Immature natural killer cell (primary cell): ENCODE results near the gene ZCCHC14. TPM values are rescaled to one million over a fixed set of nuclear protein-coding genes. Genes with fewer than 3 reads are reported as not detected.

Experiments
- DNase-seq, 3 donors: peaks; one replicate each; pipeline ENCODE4 v3.0.0; 2022; ENCODE audit warnings: mixed read lengths in 1 of 3
- H3K27ac Mint-ChIP-seq, 6 donors: one replicate each; pipeline ENCODE4 v1.8.0; 2020; ENCODE audit warnings: mixed read lengths in 6 of 6, mild to moderate bottlenecking in 5 of 6, inconsistent platforms in 4 of 6, moderate library complexity in 3 of 6
- H3K27me3 Mint-ChIP-seq, 3 donors: one replicate each; pipeline ENCODE4 v1.8.0; 2020 to 2021; ENCODE audit warnings: low read depth in 3 of 3, mild to moderate bottlenecking in 3 of 3, mixed read lengths in 3 of 3, moderate library complexity in 3 of 3, inconsistent platforms in 1 of 3
- H3K36me3 Mint-ChIP-seq, 3 donors: one replicate each; pipeline ENCODE4 v1.8.0; 2020; ENCODE audit warnings: mixed read lengths in 3 of 3, inconsistent platforms in 2 of 3, mild to moderate bottlenecking in 2 of 3
- H3K4me1 Mint-ChIP-seq, 2 donors: one replicate each; pipeline ENCODE4 v1.8.0; 2020; ENCODE audit warnings: inconsistent platforms in 2 of 2, mild to moderate bottlenecking in 2 of 2, mixed read lengths in 2 of 2, moderate library complexity in 1 of 2
- H3K4me3 Mint-ChIP-seq, 5 donors: one replicate each; pipeline ENCODE4 v1.8.0; 2020; ENCODE audit warnings: mild to moderate bottlenecking in 5 of 5, mixed read lengths in 5 of 5, inconsistent platforms in 3 of 5, moderate library complexity in 3 of 5
- H3K9me3 Mint-ChIP-seq, 6 donors: one replicate each; pipeline ENCODE4 v1.8.0; 2020; ENCODE audit warnings: mild to moderate bottlenecking in 6 of 6, mixed read lengths in 6 of 6, inconsistent platforms in 4 of 6, moderate library complexity in 3 of 6
- polyA plus RNA-seq, 3 donors: library from polyadenylated mRNA; unstranded; fragments of 300-500 nt; fragmentation: Illumina TruSeq; gene quantifications; one replicate each; pipeline ENCODE4 v1.2.3, GENCODE V29; 2021

The ZCCHC14 gene
- polyA plus RNA-seq, 3 donors from 2014 or later = 0.17 to 0.48 TPM; not detected in 1

GRCh38 chr16:87414251-87414680 lies 78.6 kb downstream of the ZCCHC14 start:
- no peak for DNase-seq
- H3K36me3 Mint-ChIP-seq = peaks cover 9 to 35% (median 11%) of the 10 kb centered on the region in 3 donors
- no peak overlapping the region for H3K27ac Mint-ChIP-seq
- no peak overlapping the region for H3K4me3 Mint-ChIP-seq
- no peaks in the 10 kb centered on the region for H3K4me1 Mint-ChIP-seq
- peaks cover 0 to 3% (median 0%) of the 10 kb centered on the region in 3 donors for H3K27me3 Mint-ChIP-seq
- H3K9me3 Mint-ChIP-seq = peaks cover 0 to 1% (median 0%) of the 10 kb centered on the region in 6 donors

DNA sequence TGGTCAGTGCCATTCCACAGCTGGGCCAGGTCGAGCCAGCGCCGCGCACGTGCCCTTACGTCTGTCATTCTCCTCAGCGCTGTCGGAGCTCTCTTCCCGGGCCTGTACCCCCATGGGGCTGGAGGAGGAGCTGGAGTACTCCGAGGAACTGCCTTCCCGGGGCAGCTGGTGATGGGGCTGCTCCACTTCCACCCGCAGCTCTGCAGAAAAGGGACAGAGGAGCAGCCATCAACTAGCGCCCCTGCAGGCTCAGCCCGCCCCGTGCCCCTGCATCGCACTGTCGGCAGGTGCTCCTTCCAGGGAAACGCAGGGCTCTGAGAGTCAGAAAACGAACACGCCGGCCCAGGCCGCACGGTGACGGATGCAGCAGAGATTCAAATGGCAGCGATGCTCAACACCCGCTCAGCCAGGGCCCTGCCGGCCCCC lies 79.8 kb downstream of the ZCCHC14 start:
- DNase-seq = no peak
- no peak overlapping the region for H3K4me3 Mint-ChIP-seq
- peaks cover 7 to 40% (median 11%) of the 10 kb centered on the region in 3 donors for H3K36me3 Mint-ChIP-seq
- peaks cover 0 to 1% (median 0%) of the 10 kb centered on the region in 6 donors for H3K9me3 Mint-ChIP-seq
- peaks cover 0 to 6% of the 10 kb centered on the region in 2 donors for H3K4me1 Mint-ChIP-seq
- H3K27me3 Mint-ChIP-seq = peaks cover 0 to 3% (median 0%) of the 10 kb centered on the region in 3 donors
- H3K27ac Mint-ChIP-seq = no peak overlapping the region

GRCh38 chr16:87412371-87412995 lies 80.3 kb downstream of the ZCCHC14 start:
- H3K4me1 Mint-ChIP-seq = peaks cover 0 to 6% of the 10 kb centered on the region in 2 donors
- H3K36me3 Mint-ChIP-seq = peaks cover 4 to 37% (median 11%) of the 10 kb centered on the region in 3 donors
- peaks cover 0 to 1% (median 0%) of the 10 kb centered on the region in 6 donors for H3K9me3 Mint-ChIP-seq
- DNase-seq = no peak
- peaks cover 0 to 5% (median 0%) of the 10 kb centered on the region in 3 donors for H3K27me3 Mint-ChIP-seq
- H3K27ac Mint-ChIP-seq = peak overlapping the region in 1 of 6 donors; percentile 65
- no peak overlapping the region for H3K4me3 Mint-ChIP-seq

DNA sequence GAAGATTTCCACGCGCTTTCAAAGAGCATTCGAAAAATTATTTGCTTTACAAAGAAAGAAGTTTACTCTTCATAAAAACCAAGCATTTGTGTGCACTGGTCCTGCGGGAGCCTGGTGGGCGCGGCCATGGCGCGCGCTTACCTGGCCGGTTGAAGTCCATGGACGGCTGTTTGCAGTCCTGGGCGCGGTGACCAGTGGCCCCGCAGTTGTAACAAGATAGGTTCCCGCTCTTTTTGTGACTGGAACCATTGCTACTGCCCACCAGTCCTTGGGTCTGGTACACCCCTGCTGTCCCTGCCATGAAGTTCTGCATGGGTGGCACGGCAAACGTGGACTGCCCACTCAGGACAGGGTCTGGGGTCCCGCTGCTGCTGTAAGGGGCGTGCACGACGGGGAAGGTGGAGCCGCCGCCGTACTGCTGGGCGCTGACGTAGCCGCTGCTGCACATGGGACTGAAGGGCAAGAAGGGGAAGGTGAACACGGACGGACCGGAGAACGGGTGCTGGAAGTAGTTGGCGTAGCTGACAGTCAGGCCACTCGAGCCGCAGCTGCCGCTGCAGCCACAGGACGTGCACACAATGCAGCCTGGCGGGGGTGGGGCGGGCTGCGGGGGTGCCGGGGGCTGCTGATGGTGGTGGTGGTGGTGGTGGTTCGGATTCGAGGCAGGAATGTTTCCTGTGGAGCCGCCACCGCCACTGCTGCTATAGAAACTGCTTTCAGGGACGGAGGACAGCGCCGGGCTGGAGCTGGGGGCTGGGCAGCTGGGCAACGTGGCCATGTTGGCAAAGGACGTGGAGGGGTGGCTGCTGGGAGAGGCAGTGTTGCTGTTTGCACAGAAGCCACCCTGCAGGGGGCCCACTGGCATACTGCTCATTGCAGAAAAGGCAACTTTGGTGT lies 81.2 kb downstream of the ZCCHC14 start:
- Mint-ChIP-seq H3K27ac (no peak overlapping the region), H3K4me3 (no peak overlapping the region), H3K4me1 (peaks cover 0 to 6% of the 10 kb centered on the region in 2 donors), H3K27me3 (peaks cover 0 to 5% (median 1%) of the 10 kb centered on the region in 3 donors), H3K9me3 (peaks cover 0 to 1% (median 0%) of the 10 kb centered on the region in 6 donors), H3K36me3 (peaks cover 4 to 33% (median 11%) of the 10 kb centered on the region in 3 donors)
- DNase-seq = no peak

DNA sequence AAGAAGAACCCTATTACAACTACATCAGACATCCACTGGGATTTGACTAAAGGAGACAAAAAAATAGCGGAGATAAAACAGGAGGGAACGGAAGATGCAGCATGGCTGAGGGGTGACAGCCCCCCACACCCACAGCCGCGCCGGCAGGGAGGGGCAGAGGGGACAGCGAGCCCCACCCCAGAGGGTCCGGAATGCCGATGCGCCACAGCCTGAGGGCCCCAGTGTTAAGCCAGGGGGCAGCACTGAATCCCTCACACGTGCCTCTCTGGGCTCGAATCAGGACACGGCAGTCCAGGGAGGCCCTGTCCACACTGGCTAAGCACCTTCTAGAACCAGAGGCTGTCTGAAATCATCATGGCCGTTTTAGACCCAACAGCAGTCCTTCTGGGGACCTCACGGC lies 81.9 kb downstream of the ZCCHC14 start:
- Mint-ChIP-seq H3K27ac (no peak overlapping the region), H3K4me3 (no peak overlapping the region), H3K9me3 (peaks cover 0 to 1% (median 0%) of the 10 kb centered on the region in 6 donors), H3K4me1 (peaks cover 0 to 6% of the 10 kb centered on the region in 2 donors), H3K27me3 (peaks cover 0 to 5% (median 1%) of the 10 kb centered on the region in 3 donors), H3K36me3 (peaks cover 4 to 33% (median 11%) of the 10 kb centered on the region in 3 donors)
- DNase-seq = no peak

GRCh38 chr16:87410530-87410929 lies 82.3 kb downstream of the ZCCHC14 start:
- H3K27me3 Mint-ChIP-seq = peaks cover 0 to 5% (median 3%) of the 10 kb centered on the region in 3 donors
- peaks cover 0 to 6% of the 10 kb centered on the region in 2 donors for H3K4me1 Mint-ChIP-seq
- no peak overlapping the region for H3K4me3 Mint-ChIP-seq
- no peak overlapping the region for H3K27ac Mint-ChIP-seq
- no peak for DNase-seq
- peaks cover 0 to 1% (median 0%) of the 10 kb centered on the region in 6 donors for H3K9me3 Mint-ChIP-seq
- H3K36me3 Mint-ChIP-seq = peaks cover 4 to 32% (median 11%) of the 10 kb centered on the region in 3 donors

GRCh38 chr16:87409781-87410180 lies 83.0 kb downstream of the ZCCHC14 start:
- peaks cover 0 to 6% of the 10 kb centered on the region in 2 donors for H3K4me1 Mint-ChIP-seq

GRCh38 chr16:87409153-87409552 lies 83.7 kb downstream of the ZCCHC14 start:
- Mint-ChIP-seq H3K27ac (no peak overlapping the region), H3K36me3 (peaks cover 8 to 38% (median 14%) of the 10 kb centered on the region in 3 donors), H3K4me3 (no peak overlapping the region), H3K9me3 (peaks cover 0 to 1% (median 0%) of the 10 kb centered on the region in 6 donors), H3K4me1 (peaks cover 0 to 6% of the 10 kb centered on the region in 2 donors), H3K27me3 (peaks cover 0 to 10% (median 6%) of the 10 kb centered on the region in 3 donors)
- no peak for DNase-seq

More at GRCh38 chr16:87409781-87410180, 83.0 kb downstream of the ZCCHC14 start:
- Mint-ChIP-seq H3K27me3 (peaks cover 0 to 10% (median 6%) of the 10 kb centered on the region in 3 donors), H3K9me3 (peaks cover 0 to 1% (median 0%) of the 10 kb centered on the region in 6 donors), H3K27ac (no peak overlapping the region), H3K36me3 (peaks cover 8 to 34% (median 14%) of the 10 kb centered on the region in 3 donors), H3K4me3 (no peak overlapping the region)
- no peak for DNase-seq

GRCh38 chr16:87407511-87408112 lies 85.2 kb downstream of the ZCCHC14 start:
- H3K36me3 Mint-ChIP-seq = peaks cover 7 to 41% (median 16%) of the 10 kb centered on the region in 3 donors
- peaks cover 0 to 8% (median 6%) of the 10 kb centered on the region in 3 donors for H3K27me3 Mint-ChIP-seq
- no peak overlapping the region for H3K4me3 Mint-ChIP-seq
- no peak for DNase-seq
- peaks cover 0 to 10% of the 10 kb centered on the region in 2 donors for H3K4me1 Mint-ChIP-seq
- peak overlapping the region in 3 of 6 donors; percentile 36 to 74 (median 46) for H3K27ac Mint-ChIP-seq
- H3K9me3 Mint-ChIP-seq = no peaks in the 10 kb centered on the region

DNA sequence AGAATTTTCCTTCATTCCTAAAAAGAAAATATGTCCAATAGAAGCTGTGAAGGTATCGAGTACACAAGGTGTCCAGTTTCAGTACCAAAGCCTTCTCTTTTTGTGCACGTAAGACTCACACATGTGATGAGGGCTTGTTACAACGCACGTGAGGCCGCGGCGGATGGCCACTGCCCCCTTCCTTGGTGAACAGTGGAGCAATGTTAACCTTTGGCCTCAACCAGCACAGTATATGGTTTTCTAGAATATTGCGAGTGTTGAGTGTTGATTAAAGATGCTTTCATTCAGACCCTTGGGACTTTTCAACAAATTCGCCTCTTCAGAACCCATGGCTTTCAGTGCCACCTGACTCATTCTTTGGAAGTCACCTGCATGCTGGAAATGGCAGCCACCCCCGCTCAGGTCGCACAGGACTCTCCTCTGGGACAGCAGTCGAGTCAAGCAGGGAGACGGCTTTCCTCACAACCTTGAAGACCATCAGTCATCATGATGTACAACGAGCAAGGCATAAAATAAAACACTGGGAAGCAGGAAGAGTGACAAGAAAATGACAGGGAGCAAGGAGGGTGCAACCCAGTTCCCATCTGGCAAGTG lies 86.2 kb downstream of the ZCCHC14 start:
- Mint-ChIP-seq H3K27ac (peak overlapping the region in 2 of 6 donors; percentile 57 to 58), H3K4me3 (no peak overlapping the region), H3K9me3 (no peaks in the 10 kb centered on the region), H3K27me3 (peaks cover 0 to 8% (median 6%) of the 10 kb centered on the region in 3 donors), H3K4me1 (peaks cover 0 to 11% of the 10 kb centered on the region in 2 donors), H3K36me3 (peaks cover 10 to 39% (median 14%) of the 10 kb centered on the region in 3 donors)
- DNase-seq = no peak

DNA sequence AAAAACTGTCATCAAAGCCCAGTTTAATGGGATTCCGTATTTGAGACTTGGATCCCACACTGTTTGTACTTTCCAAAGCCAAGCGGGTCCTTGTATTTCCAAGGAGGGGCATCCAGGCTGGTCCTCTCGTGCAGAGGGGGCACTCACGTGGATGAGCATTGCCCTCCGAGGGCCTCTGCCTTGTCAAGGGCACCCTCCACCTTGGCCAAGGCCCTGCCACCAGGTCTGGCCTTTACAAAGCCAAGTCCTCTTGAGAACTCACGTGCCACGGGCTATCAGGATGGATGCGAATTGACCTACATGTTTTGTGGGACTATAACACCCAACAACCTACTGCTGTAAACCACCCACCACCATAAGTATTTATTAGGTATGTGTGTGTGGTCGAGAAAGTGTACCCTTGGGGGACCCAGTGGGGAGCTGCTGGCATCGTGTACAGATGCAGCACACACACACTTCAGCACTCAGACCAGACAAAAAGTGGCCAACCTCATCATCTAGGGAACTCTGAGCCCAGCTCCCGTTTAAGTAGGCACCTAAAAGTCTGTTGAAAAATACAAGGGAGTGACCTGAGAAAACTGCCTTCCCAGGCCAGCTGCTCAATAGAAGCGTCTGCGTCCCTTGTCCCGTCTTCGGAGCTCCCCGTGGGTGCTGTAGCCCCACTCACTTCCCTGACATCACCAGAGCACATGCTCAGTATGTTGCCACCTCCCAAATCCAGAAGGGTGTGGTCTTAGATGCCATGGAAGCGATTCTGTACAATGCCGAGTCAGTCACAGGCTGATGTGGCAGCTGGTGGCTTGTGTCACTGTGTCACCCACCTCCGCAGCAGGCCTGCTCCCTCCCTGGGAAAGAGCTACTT lies 87.8 kb downstream of the ZCCHC14 start:
- H3K4me3 Mint-ChIP-seq = no peak overlapping the region
- H3K27ac Mint-ChIP-seq = no peak overlapping the region
- peaks cover 0 to 11% of the 10 kb centered on the region in 2 donors for H3K4me1 Mint-ChIP-seq
- H3K27me3 Mint-ChIP-seq = peaks cover 0 to 11% (median 8%) of the 10 kb centered on the region in 3 donors
- H3K36me3 Mint-ChIP-seq = peaks cover 10 to 32% (median 10%) of the 10 kb centered on the region in 3 donors
- H3K9me3 Mint-ChIP-seq = no peaks in the 10 kb centered on the region
- no peak for DNase-seq

GRCh38 chr16:87395181-87395842 lies 97.5 kb downstream of the ZCCHC14 start:
- Mint-ChIP-seq H3K9me3 (no peaks in the 10 kb centered on the region), H3K27me3 (peaks cover 0 to 29% (median 5%) of the 10 kb centered on the region in 3 donors), H3K27ac (peak overlapping the region in 4 of 6 donors; percentile 15 to 90 (median 48)), H3K4me3 (peak overlapping the region in 2 of 5 donors; percentile 1 to 42), H3K36me3 (peaks cover 4 to 5% (median 4%) of the 10 kb centered on the region in 3 donors), H3K4me1 (peaks cover 41 to 50% of the 10 kb centered on the region in 2 donors)
- no peak for DNase-seq
